DMS53 treated with DMSO at 0.1 percent for 48 hours (cell line): ENCODE measurements around the gene ENTPD6.
"Not testable (repeated sequence)": the region's sequence is repeated elsewhere in the genome, so short reads cannot be mapped to it uniquely, and the experiment has no call there.

Experiments
- DNase-seq: peaks from one replicate; lab custom pipeline; 2025; ENCODE audit not compliant: unreplicated experiment; lab: John Stamatoyannopoulos, UW

Gene ENTPD6

GRCh38 chr20:25223179-25223661, 27.7 kb downstream of the ENTPD6 start:
- DNase-seq: peak; percentile 32

- DNase-seq: no peak
These were observed 28.5 kb downstream of the ENTPD6 start for GRCh38 chr20:25223765-25224720.

GRCh38 chr20:25224941-25225340, 29.4 kb downstream of the ENTPD6 start:
- DNase-seq: no peak

DNA sequence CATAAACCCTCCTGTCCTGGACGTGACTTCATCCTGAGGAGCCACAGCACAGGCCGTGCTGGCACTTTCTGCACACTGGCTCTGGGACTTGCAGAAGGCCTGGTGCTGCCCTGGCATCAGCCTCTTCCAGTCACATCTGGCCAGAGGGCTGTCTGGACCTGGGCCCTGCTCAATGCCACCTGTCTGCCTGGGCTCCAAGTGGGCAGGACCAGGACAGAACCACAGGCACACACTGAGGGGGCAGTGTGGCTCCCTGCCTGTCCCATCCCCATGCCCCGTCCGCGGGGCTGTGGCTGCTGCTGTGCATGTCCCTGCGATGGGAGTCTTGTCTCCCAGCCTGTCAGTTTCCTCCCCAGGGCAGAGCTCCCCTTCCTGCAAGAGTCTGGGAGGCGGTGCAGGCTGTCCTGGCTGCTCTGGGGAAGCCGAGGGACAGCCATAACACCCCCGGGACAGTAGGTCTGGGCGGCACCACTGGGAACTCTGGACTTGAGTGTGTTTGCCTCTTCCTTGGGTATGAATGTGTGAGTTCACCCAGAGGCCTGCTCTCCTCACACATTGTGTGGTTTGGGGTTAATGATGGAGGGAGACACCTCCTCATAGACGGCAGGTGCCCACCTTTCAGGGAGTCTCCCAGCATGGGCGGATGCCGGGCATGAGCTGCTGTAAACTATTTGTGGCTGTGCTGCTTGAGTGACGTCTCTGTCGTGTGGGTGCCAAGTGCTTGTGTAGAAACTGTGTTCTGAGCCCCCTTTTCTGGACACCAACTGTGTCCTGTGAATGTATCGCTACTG, 30.3 kb downstream of the ENTPD6 start:
- DNase-seq: no peak

DNA sequence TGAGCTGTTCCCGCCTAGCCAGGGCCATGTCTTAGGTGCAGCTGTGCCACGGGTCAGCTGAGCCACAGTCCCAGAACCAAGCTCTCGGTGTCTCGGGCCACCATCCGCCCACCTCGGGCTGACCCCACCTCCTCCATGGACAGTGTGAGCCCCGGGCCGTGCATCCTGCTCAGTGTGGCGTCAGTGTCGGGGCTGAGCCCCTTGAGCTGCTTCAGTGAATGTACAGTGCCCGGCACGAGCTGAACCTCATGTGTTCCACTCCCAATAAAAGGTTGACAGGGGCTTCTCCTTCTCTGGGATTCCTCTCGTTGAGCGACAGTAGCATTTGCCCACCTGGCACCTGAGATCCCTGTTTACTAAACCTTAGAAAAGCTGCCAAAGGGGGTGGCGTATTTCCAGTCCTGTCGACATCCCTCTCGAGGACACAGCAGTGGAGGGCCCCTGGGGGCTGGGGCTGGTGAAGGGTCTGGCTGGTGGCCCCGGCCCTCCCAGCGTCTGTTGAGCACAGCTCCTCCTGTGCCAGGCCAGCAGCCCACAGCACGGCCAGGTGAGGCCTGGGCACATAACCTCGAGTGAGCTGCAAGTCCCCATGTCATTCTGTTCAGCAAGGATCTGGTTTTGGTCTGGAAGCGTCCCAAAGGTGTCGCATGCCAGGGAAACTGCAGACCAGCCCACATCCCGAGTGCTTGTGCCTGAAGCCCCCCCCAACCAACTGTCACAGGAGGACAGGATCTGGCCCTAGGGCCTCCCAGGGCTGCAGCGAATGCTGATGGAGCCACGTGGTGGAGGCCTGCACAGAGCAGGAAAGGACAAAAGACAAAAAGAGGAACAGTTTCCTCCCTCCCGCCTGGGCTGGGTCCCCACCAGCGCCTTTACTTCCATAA, 31.2 kb downstream of the ENTPD6 start:
- DNase-seq: no peak

- no peak for DNase-seq
These were observed 31.9 kb downstream of the ENTPD6 start for GRCh38 chr20:25227317-25227831.

DNA sequence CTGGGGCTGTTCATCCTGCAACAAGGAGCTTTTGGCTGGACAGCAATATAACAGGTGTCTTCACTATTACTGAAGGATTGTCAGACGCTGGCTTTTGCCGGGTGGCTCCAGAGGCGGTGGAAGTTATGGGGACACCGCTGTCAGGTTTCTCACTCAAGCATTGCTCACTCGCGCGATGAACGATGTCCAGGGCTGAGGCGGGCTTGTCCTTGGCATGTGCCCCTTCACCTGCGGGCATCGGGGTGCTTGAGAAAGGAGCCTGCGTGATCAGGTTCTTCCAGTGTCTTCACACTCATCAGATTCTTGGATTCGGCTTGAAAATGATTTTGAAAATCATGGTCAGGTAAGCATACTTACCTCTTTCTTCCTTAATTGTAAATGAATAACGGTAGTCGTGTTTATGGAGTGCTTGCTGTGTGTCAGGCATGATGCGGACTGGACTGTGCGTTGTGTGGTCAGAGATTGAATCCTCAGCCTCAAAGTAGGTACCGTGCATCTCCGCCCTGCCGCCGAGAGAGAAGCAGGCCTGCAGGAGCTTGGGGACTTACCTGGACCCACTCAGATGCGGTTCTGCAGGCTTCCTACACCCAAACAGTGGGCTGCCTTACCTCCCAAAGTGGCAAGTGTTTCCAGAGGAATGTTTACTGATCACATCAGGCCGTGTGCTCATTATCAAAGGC, 34.1 kb downstream of the ENTPD6 start:
- no peak for DNase-seq

DNA sequence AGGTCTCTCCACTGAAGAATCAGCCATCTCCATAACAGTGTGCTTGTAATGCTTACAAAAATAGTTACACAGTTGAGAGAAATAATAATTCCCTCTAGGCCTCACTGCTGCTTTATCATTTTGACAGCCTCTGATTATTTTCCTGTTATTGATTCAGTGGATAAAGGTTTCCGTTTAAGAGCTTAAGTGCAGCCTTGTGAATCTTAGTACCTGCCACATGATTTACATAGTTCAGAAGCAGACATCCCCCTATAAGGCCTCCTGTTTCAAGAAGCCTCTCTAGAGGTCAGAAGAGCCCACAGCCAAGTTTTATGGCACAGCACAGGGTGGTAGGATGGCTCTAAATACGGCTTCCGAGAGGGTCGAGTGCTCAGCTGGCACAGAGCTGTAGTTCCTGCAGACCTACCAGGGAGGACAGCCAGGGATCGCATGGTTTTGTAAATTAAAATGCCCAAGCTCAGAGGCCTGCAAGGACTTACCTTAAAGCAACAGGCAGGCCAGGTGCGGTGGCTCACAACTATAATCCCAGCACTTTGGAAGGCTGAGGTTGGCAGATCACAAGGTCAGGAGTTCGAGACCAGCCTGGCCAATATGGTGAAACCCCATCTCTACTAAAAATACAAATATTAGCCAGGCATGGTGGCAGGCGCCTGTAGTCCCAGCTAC, 34.8 kb downstream of the ENTPD6 start:
- no peak for DNase-seq

GRCh38 chr20:25233016-25233772, 37.7 kb downstream of the ENTPD6 start:
- DNase-seq: peak; percentile 75

DNA sequence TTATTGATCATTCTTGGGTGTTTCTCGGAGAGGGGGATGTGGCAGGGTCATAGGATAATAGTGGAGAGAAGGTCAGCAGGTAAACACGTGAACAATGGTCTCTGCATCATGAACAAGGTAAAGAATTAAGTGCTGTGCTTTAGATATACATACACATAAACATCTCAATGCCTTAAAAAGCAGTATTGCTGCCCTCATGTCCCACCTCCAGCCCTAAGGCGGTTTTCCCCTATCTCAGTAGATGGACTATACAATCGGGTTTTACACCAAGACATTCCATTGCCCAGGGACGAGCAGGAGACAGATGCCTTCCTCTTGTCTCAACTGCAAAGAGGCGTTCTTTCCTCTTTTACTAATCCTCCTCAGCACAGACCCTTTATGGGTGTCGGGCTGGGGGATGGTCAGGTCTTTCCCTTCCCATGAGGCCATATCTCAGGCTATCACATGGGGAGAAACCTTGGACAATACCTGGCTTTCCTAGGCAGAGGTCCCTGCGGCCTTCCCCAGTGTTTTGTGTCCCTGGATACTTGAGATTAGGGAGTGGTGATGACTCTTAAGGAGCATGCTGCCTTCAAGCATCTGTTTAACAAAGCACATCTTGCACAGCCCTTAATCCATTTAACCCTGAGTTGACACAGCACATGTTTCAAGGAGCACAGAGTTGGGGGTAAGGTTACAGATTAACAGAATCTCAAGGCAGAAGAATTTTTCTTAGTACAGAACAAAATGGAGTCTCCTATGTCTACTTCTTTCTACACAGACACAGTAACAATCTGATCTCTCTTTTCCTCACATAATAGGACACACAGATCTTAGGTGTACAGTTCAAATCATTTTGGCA, 38.7 kb downstream of the ENTPD6 start:
- not testable (repeated sequence) for DNase-seq

DNA sequence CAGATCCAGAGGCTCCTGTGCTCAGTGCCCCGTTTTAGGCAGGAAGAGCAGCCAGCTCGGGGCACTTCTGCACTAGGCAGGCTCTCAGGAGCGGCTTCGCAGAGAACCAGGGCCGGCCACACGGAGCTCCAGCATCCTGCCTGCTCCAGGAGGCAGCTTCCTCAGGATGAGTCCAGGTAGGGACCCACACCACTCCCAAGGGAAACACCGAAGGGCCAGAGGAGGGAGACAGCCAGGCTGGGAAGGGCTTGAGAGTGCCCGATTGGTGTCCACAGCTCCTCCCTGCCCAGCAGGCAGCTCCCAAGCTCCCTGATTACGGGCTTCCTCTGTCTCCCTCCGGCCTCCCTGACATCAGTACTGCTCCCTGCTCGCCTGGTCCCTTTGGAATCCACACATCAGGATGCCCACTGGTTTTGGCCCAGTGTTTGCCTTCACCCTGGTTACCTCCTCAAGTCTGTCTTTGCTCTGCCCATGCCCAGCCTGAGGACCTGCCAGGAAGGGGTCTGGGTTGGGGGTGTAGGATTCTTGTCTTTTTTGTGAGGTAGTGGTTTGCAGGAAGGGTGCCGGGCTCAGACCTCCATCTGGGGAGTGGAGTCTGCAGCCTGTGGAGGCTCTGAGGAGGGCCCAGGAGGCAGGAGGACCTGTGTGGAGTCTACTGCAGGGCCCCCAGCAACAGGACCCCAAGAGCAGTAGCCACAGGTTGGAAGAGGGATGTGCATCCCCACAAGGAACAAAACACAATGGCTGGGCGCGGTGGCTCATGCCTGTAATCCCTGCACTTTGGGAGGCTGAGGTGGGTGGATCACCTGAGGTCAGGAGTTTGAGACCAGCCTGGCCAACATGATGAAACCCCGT, 41.2 kb downstream of the ENTPD6 start:
- no peak for DNase-seq

- peak; percentile 92 for DNase-seq
These were observed 42.3 kb downstream of the ENTPD6 start for GRCh38 chr20:25237610-25238318.

GRCh38 chr20:25238319-25239037, 43.0 kb downstream of the ENTPD6 start:
- DNase-seq: no peak

GRCh38 chr20:25239387-25240370, 44.2 kb downstream of the ENTPD6 start:
- no peak for DNase-seq
